ENCODE results near the gene SKOR2. TPM values are rescaled to one million over a fixed set of nuclear protein-coding genes. Genes with fewer than 3 reads are reported as not detected.

Gene SKOR2
- total and polyA plus RNA-seq, 2 donors (not counting 1 experiment from before 2014, with no cell fraction given), result not detected

DNA sequence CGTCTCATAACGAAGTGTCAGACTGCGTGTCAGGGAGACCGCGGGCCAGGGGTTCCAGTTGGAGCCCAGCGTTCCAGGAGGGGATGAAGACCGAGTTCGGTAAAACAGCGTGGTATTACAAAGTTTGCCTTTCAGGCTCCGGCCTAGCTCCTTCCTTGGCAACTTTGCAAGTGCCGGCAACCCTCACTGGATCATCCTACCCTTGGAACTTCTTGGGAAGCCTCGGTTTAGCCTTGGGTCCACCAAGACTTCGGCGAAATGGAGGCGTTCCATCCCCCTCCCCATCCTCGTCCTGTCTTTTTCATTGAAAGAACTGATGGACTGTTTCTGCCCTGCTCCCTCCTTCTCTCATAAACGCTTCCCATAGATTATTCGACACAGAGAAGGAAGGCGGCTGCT is 10.4 kb upstream of the SKOR2 start:
- Mint-ChIP-seq H3K9me3 (ENCODE audit: insufficient read depth) (no peaks in the 10 kb centered on the region), H3K4me3 (no peak overlapping the region), H3K4me1 (no peaks in the 10 kb centered on the region), H3K27me3 (peaks cover 75% of the 10 kb centered on the region), H3K27ac (no peak overlapping the region)
- Histone ChIP-seq H3K27me3 (replicated peaks in 1 of 4; ENCODE audit: control extremely low read depth in 1 of 4, control insufficient read depth in 3 of 4, insufficient read depth in 4 of 4, low read length in 3 of 4) (peaks cover 0 to 71% (median 28%) of the 10 kb centered on the region in 4 experiments), H3K27ac (ENCODE audit: low read length in 2 of 2) (no peak overlapping the region), H3K36me3 (replicated peaks in 1 of 2; ENCODE audit: control extremely low read depth in 1 of 2, control insufficient read depth in 1 of 2, extremely low read depth in 1 of 2, insufficient read depth in 2 of 2, low read length in 1 of 2) (no peaks in the 10 kb centered on the region), H3K9ac (ENCODE audit: low read length) (no peak overlapping the region), H3K9me3 (ENCODE audit: control extremely low read depth in 1 of 3, control insufficient read depth in 2 of 3, insufficient read depth in 1 of 3, low read length in 2 of 3) (peaks cover 0 to 36% (median 0%) of the 10 kb centered on the region in 3 donors), H3K79me2 (ENCODE audit: control insufficient read depth, insufficient read depth, low read length) (no peaks in the 10 kb centered on the region), H3K4me1 (ENCODE audit: control insufficient read depth in 2 of 2, insufficient read depth in 2 of 2, low read length in 2 of 2) (no peaks in the 10 kb centered on the region), H4K20me1 (ENCODE audit: control insufficient read depth, insufficient read depth, low read length, poor library complexity, severe bottlenecking) (no peaks in the 10 kb centered on the region), H2AFZ (ENCODE audit: insufficient read depth, low read depth, low read length, poor library complexity, severe bottlenecking) (no peak overlapping the region), H3K4me3 (ENCODE audit: control extremely low read depth in 1 of 5, extremely low read depth in 1 of 5, insufficient read depth in 1 of 5, low read depth in 2 of 5, low read length in 4 of 5) (no peak overlapping the region), H3K4me2 (replicated peaks; ENCODE audit: low read depth, low read length, poor library complexity, severe bottlenecking) (no peak overlapping the region)
- ChIA-PET CTCF (no interaction called here), POLR2A (no interaction called here)
- no peak for TF ChIP-seq EZH2 (IDR thresholded peaks at IDR 0.05; ENCODE audit: borderline replicate concordance, insufficient read depth, low read depth, low read length, poor library complexity, severe bottlenecking)
- TF ChIP-seq, protein P1, sequence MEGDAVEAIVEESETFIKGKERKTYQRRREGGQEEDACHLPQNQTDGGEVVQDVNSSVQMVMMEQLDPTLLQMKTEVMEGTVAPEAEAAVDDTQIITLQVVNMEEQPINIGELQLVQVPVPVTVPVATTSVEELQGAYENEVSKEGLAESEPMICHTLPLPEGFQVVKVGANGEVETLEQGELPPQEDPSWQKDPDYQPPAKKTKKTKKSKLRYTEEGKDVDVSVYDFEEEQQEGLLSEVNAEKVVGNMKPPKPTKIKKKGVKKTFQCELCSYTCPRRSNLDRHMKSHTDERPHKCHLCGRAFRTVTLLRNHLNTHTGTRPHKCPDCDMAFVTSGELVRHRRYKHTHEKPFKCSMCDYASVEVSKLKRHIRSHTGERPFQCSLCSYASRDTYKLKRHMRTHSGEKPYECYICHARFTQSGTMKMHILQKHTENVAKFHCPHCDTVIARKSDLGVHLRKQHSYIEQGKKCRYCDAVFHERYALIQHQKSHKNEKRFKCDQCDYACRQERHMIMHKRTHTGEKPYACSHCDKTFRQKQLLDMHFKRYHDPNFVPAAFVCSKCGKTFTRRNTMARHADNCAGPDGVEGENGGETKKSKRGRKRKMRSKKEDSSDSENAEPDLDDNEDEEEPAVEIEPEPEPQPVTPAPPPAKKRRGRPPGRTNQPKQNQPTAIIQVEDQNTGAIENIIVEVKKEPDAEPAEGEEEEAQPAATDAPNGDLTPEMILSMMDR (IDR thresholded peaks at IDR 0.05), result no peak
- 11% methylated on average over 18 of the region's 19 CpGs for WGBS (ENCODE audit: insufficient coverage)
- no peak for ATAC-seq (ENCODE audit: low read depth)
- DNase-seq, result no peak
- intact Hi-C loops (cut with micrococcal nuclease), result no loop called here

DNA sequence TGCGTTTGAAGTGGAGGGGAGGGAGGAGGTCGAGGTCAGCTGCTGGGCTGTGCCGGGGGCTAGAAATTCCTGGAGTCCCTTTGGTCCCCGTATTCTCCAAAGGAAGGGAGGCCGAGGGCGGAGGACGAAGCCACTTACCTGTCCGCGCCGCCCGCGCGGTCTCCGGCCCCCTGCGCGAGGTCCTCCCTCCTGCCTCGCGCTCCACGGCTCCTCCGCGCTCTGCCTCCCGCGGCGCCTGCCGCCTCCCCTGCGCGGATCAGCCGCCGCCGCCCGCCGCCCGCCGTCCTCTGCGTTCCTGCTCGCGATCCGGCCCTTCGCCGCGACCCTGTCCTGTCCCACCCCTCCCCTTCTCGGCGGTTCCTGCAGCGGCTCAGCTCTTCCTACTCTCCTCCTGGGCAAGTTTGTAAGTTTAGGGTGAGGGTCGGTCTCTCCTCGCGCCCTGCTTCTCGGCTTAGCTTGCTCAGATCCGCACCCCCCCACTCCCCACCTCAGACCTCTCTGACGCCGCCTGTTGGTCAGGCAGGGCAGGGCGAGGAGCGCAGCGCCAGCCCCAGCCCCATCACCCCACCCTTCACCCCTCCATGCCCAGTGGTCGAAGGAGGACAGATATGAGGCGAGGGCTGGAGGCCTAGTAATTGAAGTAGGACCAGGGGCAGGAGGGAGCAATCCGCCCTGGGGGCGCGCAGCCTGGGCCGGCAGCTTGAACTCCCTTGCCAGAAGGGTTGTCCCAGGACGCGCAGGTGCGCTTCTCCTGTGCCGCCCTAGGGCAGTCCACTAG is 9.7 kb upstream of the SKOR2 start:
- Mint-ChIP-seq H3K27me3 (peaks cover 74% of the 10 kb centered on the region), H3K4me3 (no peak overlapping the region), H3K27ac (no peak overlapping the region), H3K4me1 (no peaks in the 10 kb centered on the region), H3K9me3 (ENCODE audit: insufficient read depth) (no peaks in the 10 kb centered on the region)
- Histone ChIP-seq H4K20me1 (ENCODE audit: control insufficient read depth, insufficient read depth, low read length, poor library complexity, severe bottlenecking) (no peaks in the 10 kb centered on the region), H3K36me3 (replicated peaks in 1 of 2; ENCODE audit: control extremely low read depth in 1 of 2, control insufficient read depth in 1 of 2, extremely low read depth in 1 of 2, insufficient read depth in 2 of 2, low read length in 1 of 2) (no peaks in the 10 kb centered on the region), H3K4me3 (ENCODE audit: control extremely low read depth in 1 of 5, extremely low read depth in 1 of 5, insufficient read depth in 1 of 5, low read depth in 2 of 5, low read length in 4 of 5) (no peak overlapping the region), H3K4me2 (replicated peaks; ENCODE audit: low read depth, low read length, poor library complexity, severe bottlenecking) (no peak overlapping the region), H3K79me2 (ENCODE audit: control insufficient read depth, insufficient read depth, low read length) (no peaks in the 10 kb centered on the region), H3K27ac (ENCODE audit: low read length in 2 of 2) (no peak overlapping the region), H3K27me3 (replicated peaks in 1 of 4; ENCODE audit: control extremely low read depth in 1 of 4, control insufficient read depth in 3 of 4, insufficient read depth in 4 of 4, low read length in 3 of 4) (peaks cover 0 to 65% (median 28%) of the 10 kb centered on the region in 4 experiments), H2AFZ (ENCODE audit: insufficient read depth, low read depth, low read length, poor library complexity, severe bottlenecking) (no peak overlapping the region), H3K4me1 (ENCODE audit: control insufficient read depth in 2 of 2, insufficient read depth in 2 of 2, low read length in 2 of 2) (no peaks in the 10 kb centered on the region), H3K9ac (ENCODE audit: low read length) (no peak overlapping the region), H3K9me3 (ENCODE audit: control extremely low read depth in 1 of 3, control insufficient read depth in 2 of 3, insufficient read depth in 1 of 3, low read length in 2 of 3) (peaks cover 0 to 36% (median 0%) of the 10 kb centered on the region in 3 donors)
- DNase-seq, result no peak
- POLR2A ChIA-PET, result no interaction called here
- TF ChIP-seq, protein P1 (IDR thresholded peaks at IDR 0.05), result no peak
- CTCF ChIA-PET, result no interaction called here
- 19% methylated on average over 44 of the region's 64 CpGs for WGBS (ENCODE audit: insufficient coverage)
- intact Hi-C loops (cut with micrococcal nuclease), result no loop called here
- ATAC-seq (ENCODE audit: low read depth), result no peak
